ENCODE data around the gene CHST8.

The CHST8 gene

GRCh38 chr19:33756177-33756576 lies 134.4 kb downstream of the CHST8 start:
- TF ChIP-seq CTCF (IDR thresholded peaks at IDR 0.05), result no peak

- TF ChIP-seq CTCF (IDR thresholded peaks at IDR 0.05), result no peak
Measured at GRCh38 chr19:33758541-33759013, 136.8 kb downstream of the CHST8 start.

GRCh38 chr19:33759356-33759755 lies 137.6 kb downstream of the CHST8 start:
- no peak for TF ChIP-seq CTCF (IDR thresholded peaks at IDR 0.05)

GRCh38 chr19:33763633-33764371 lies 142.0 kb downstream of the CHST8 start:
- TF ChIP-seq CTCF (IDR thresholded peaks at IDR 0.05), result no peak

- TF ChIP-seq CTCF (IDR thresholded peaks at IDR 0.05), result no peak
Measured at GRCh38 chr19:33766623-33767022, 144.9 kb downstream of the CHST8 start.

- TF ChIP-seq CTCF (IDR thresholded peaks at IDR 0.05), result peak; percentile 34; the same call in 1 of the 2 replicates
Measured at GRCh38 chr19:33767898-33768413, 146.2 kb downstream of the CHST8 start.

- TF ChIP-seq CTCF (IDR thresholded peaks at IDR 0.05), result no peak
Measured at GRCh38 chr19:33769208-33769607, 147.5 kb downstream of the CHST8 start.

Measured in LNCAP (cell line).